HepG2 (cell line): ENCODE results near the gene MYH7B. TPM values are rescaled to one million over a fixed set of nuclear protein-coding genes. Genes with fewer than 3 reads are reported as not detected.

Experiments used
- ATAC-seq: fragments of 200-7000 bp; cut with Tn5 transposase; 3 replicates; pipeline ENCODE4 v1.9.1; 2020; ENCODE audit warnings: mild to moderate bottlenecking, moderate library complexity
- BruUV-seq: library from RNA; stranded (reverse); fragments of 400-500 nt; replicated peaks from 2 replicates; lab custom pipeline; 2021; lab: Mats Ljungman, UMichigan
- CTCF ChIA-PET: fragments of 300-600 bp; formaldehyde crosslinking; extraction: SDS; loops from one replicate; lab custom pipeline; 2021; ENCODE audit warnings: low total read pairs, inconsistent platforms, low intra/inter-chr PET ratio; lab: Yijun Ruan, JAX
- POLR2A ChIA-PET: fragments of 350-600 bp; sonication (Branson Sonifier 250); formaldehyde crosslinking; loops from one replicate; lab custom pipeline; 2020; ENCODE audit warnings: antibody characterized with exemption, inconsistent platforms; lab: Yijun Ruan, JAX
- DNase-seq: peaks from one replicate; pipeline ENCODE4 v3.0.0-alpha.2; 2015; ENCODE audit warnings: low spot score
- FAIRE-seq: peaks from 3 replicates; lab custom pipeline; 2011; peaks lifted over from hg19 to GRCh38; lab: Jason Lieb, UNC
- H2AFZ ChIP-seq: one replicate; pipeline ENCODE4 v1.6.1; 2011; ENCODE audit warnings: low read length, inconsistent platforms
- H3K27ac ChIP-seq: fragments of 300-600 bp; 3 replicates; pipeline ENCODE4 v1.8.0; 2011; ENCODE audit warnings: mixed run types, mild to moderate bottlenecking, mixed read lengths, low read length, inconsistent platforms; ENCODE audit not compliant: insufficient read depth; ENCODE audit errors: extremely low read length
- H3K27me3 ChIP-seq, 2 experiments: fragments of 200-600 bp in 1 of 2; 2 replicates in 1 of 2; 3 replicates in 1 of 2; pipeline versions ENCODE4 v1.6.0 to v1.8.0; 2011; ENCODE audit warnings: low read length in 2 of 2, mild to moderate bottlenecking in 2 of 2, moderate library complexity in 2 of 2, inconsistent platforms in 1 of 2; ENCODE audit not compliant: insufficient read depth in 2 of 2, control insufficient read depth in 1 of 2
- H3K36me3 ChIP-seq, 2 experiments: fragments of 200-600 bp in 1 of 2; replicated peaks in 1 of 2; 2 replicates in 1 of 2; 3 replicates in 1 of 2; pipeline versions ENCODE4 v1.5.1 to v1.8.0; 2011; ENCODE audit warnings: low read length in 2 of 2, inconsistent platforms in 1 of 2; ENCODE audit not compliant: insufficient read depth in 2 of 2, control insufficient read depth in 1 of 2
- H3K4me1 ChIP-seq: 2 replicates; pipeline ENCODE4 v1.5.1; 2012; ENCODE audit warnings: low read length, inconsistent platforms; ENCODE audit not compliant: insufficient read depth
- H3K4me2 ChIP-seq: 2 replicates; pipeline ENCODE4 v1.6.0; 2011; ENCODE audit warnings: low read depth, low read length, inconsistent platforms
- H3K4me3 ChIP-seq, 3 experiments: fragments of 200-600 bp in 1 of 3; sonication (generic), shearing (Covaris generic) in 1 of 3; replicated peaks in 1 of 3; 2 replicates each; pipeline ENCODE4 v1.5.1; 2011 to 2016; ENCODE audit warnings: low read length in 3 of 3, inconsistent platforms in 2 of 3, low read depth in 2 of 3, mild to moderate bottlenecking in 2 of 3, control low read depth in 1 of 3, mixed read lengths in 1 of 3; ENCODE audit not compliant: insufficient read depth in 1 of 3
- H3K79me2 ChIP-seq: one replicate; pipeline ENCODE4 v1.6.1; 2011; ENCODE audit warnings: low read length, inconsistent platforms; ENCODE audit not compliant: insufficient read depth
- H3K9ac ChIP-seq: 2 replicates; pipeline ENCODE4 v1.6.0; 2011; ENCODE audit warnings: mild to moderate bottlenecking, low read depth, low read length, inconsistent platforms; ENCODE audit not compliant: insufficient read depth
- H3K9me3 ChIP-seq: 2 replicates; pipeline ENCODE4 v1.5.1; 2012; ENCODE audit warnings: mild to moderate bottlenecking, low read length
- H4K20me1 ChIP-seq: 2 replicates; pipeline ENCODE4 v1.6.0; 2011; ENCODE audit warnings: inconsistent platforms, mild to moderate bottlenecking, low read length, moderate library complexity; ENCODE audit not compliant: insufficient read depth
- AGO2 ChIP-seq: fragments of 200-400 bp; formaldehyde crosslinking; optimal IDR thresholded peaks from 2 replicates; pipeline ENCODE3; 2017; ENCODE audit warnings: mild to moderate bottlenecking, low read depth, low read length, moderate library complexity
- ATM ChIP-seq: fragments of 450-650 bp; IDR thresholded peaks from 2 replicates; pipeline ENCODE4 v1.7.1; 2017; ENCODE audit warnings: mild to moderate bottlenecking, borderline replicate concordance
- CSRNP1 ChIP-seq: sonication (generic); formaldehyde crosslinking; IDR thresholded peaks from 2 replicates; pipeline ENCODE4 v1.8.1; 2023; ENCODE audit warnings: mild to moderate bottlenecking, missing genetic modification reagents
- HOXA3 ChIP-seq: sonication (generic); formaldehyde crosslinking; IDR thresholded peaks from 2 replicates; pipeline ENCODE4 v1.5.0; 2020; ENCODE audit warnings: missing genetic modification reagents
- ZNF274 ChIP-seq: sonication (generic); formaldehyde crosslinking; IDR thresholded peaks from 2 replicates; pipeline ENCODE4 v1.5.1; 2020; ENCODE audit warnings: mild to moderate bottlenecking, missing genetic modification reagents
- ZNF510 ChIP-seq: sonication (generic); formaldehyde crosslinking; IDR thresholded peaks from 2 replicates; pipeline ENCODE4 v1.4.0; 2020; ENCODE audit warnings: low read depth, mild to moderate bottlenecking, missing genetic modification reagents
- ZNF552 ChIP-seq: sonication (generic); formaldehyde crosslinking; IDR thresholded peaks from 2 replicates; pipeline ENCODE4 v1.9.0; 2022; ENCODE audit warnings: missing genetic modification reagents, mild to moderate bottlenecking, borderline replicate concordance
- ZNF558 ChIP-seq: sonication (generic); formaldehyde crosslinking; IDR thresholded peaks from 2 replicates; pipeline ENCODE4 v1.9.0; 2022; ENCODE audit warnings: mild to moderate bottlenecking, missing genetic modification reagents, borderline replicate concordance
- WGBS: methylation state at CpG from one replicate; pipeline ENCODE4 v1.1.6; 2017; ENCODE audit warnings: low lambda C conversion rate; 5-methylcytosine and 5-hydroxymethylcytosine counted together
- in situ Hi-C: cut with HindIII; loops from 2 replicates; pipeline ENCODE4 v1.10.0; 2017; ENCODE audit warnings: low pct_unique_long_range_greater_than_20kb; ENCODE audit not compliant: extremely low pct_ligation_motif_present
- intact Hi-C: fragments of 100-400 bp; cut with micrococcal nuclease; formaldehyde crosslinking; loops from one replicate; pipeline ENCODE4 v1.10.0; 2022; ENCODE audit not compliant: unreplicated experiment
- polyA plus RNA-seq, 8 experiments: library from polyadenylated mRNA; depleted of rRNA in 3 of 8; stranded (reverse) in 7 of 8; unstranded in 1 of 8; fragments of >200 nt; fragmentation: Illumina TruSeq in 4 of 8; extraction: Trizol in 4 of 8; gene quantifications; 2 replicates each; pipeline versions ENCODE4 v1.2.1 to v1.2.3, GENCODE V29; 2011 to 2016; ENCODE audit warnings: low read depth in 4 of 8, missing spikeins in 1 of 8, mixed read lengths in 1 of 8; ENCODE audit not compliant: insufficient read depth in 1 of 8
- total RNA-seq, 5 experiments: library from RNA; depleted of rRNA; stranded (reverse); fragments of >200 nt; fragmentation: Illumina TruSeq; extraction: Trizol; gene quantifications; 2 replicates each; pipeline ENCODE4 v1.2.3, GENCODE V29; 2016; ENCODE audit warnings: low read depth in 1 of 5
- TF ChIP-seq, protein P1 (sequence below), 2 experiments: fragments of 450-650 bp in 1 of 2; sonication (generic) in 1 of 2; formaldehyde crosslinking in 1 of 2; IDR thresholded peaks; 2 replicates each; pipeline versions ENCODE4 v1.6.1 to v1.8.0; 2016 to 2022; ENCODE audit warnings: antibody characterized with exemption in 1 of 2, mild to moderate bottlenecking in 1 of 2, missing genetic modification reagents in 1 of 2
- TF ChIP-seq, protein P2 (sequence below): sonication (generic); formaldehyde crosslinking; IDR thresholded peaks from 2 replicates; pipeline ENCODE4 v1.5.0; 2020; ENCODE audit warnings: missing genetic modification reagents

Gene MYH7B
- total and polyA plus RNA-seq, 2 of the 13 experiments (the other 11 are each of a cell fraction or from before 2014, with no cell fraction given) = 0.05 to 0.20 TPM

- no peak overlapping the region for H2AFZ ChIP-seq
- no peaks in the 10 kb centered on the region for H3K27me3 ChIP-seq
- no peak for DNase-seq
- FAIRE-seq = no peak
- peak overlapping the region; percentile 18; the same call in 1 of the 2 replicates for H3K4me2 ChIP-seq
- intact Hi-C loops = no loop called here
- no peaks in the 10 kb centered on the region for H3K79me2 ChIP-seq
- 95% methylated on average over 22 of the region's 22 CpGs for WGBS
- in situ Hi-C loops = no loop called here
- peak overlapping the region; percentile 29 for H3K27ac ChIP-seq
- H3K36me3 ChIP-seq = peaks cover 10 to 14% of the 10 kb centered on the region in 2 experiments
- ChIA-PET POLR2A (no interaction called here), CTCF (no interaction called here)
- H3K4me1 ChIP-seq = peaks cover 17% of the 10 kb centered on the region
- H3K9me3 ChIP-seq = no peaks in the 10 kb centered on the region
- no peak overlapping the region for H3K4me3 ChIP-seq
- peak; percentile 7 for ATAC-seq
- no peak overlapping the region for H3K9ac ChIP-seq
- no TSS peak for BruUV-seq
- H4K20me1 ChIP-seq = no peaks in the 10 kb centered on the region
- TF ChIP-seq CSRNP1 (CRISPR knock-in tag) (0 out of 2 replicates have a peak, but pooled peaks have one; percentile 14), ZNF274 (CRISPR knock-in tag) (peak; percentile 56; the same call in 1 of the 2 replicates), ZNF552 (CRISPR knock-in tag) (0 out of 2 replicates have a peak, but pooled peaks have one; percentile 46), AGO2 (peak; percentile 89), ATM (no peak), ZNF558 (no peak), HOXA3 (0 out of 2 replicates have a peak, but pooled peaks have one; percentile 5), ZNF510 (no peak)
- TF ChIP-seq, protein P1, sequence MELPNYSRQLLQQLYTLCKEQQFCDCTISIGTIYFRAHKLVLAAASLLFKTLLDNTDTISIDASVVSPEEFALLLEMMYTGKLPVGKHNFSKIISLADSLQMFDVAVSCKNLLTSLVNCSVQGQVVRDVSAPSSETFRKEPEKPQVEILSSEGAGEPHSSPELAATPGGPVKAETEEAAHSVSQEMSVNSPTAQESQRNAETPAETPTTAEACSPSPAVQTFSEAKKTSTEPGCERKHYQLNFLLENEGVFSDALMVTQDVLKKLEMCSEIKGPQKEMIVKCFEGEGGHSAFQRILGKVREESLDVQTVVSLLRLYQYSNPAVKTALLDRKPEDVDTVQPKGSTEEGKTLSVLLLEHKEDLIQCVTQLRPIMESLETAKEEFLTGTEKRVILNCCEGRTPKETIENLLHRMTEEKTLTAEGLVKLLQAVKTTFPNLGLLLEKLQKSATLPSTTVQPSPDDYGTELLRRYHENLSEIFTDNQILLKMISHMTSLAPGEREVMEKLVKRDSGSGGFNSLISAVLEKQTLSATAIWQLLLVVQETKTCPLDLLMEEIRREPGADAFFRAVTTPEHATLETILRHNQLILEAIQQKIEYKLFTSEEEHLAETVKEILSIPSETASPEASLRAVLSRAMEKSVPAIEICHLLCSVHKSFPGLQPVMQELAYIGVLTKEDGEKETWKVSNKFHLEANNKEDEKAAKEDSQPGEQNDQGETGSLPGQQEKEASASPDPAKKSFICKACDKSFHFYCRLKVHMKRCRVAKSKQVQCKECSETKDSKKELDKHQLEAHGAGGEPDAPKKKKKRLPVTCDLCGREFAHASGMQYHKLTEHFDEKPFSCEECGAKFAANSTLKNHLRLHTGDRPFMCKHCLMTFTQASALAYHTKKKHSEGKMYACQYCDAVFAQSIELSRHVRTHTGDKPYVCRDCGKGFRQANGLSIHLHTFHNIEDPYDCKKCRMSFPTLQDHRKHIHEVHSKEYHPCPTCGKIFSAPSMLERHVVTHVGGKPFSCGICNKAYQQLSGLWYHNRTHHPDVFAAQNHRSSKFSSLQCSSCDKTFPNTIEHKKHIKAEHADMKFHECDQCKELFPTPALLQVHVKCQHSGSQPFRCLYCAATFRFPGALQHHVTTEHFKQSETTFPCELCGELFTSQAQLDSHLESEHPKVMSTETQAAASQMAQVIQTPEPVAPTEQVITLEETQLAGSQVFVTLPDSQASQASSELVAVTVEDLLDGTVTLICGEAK (IDR thresholded peaks at IDR 0.05) = no peak
- TF ChIP-seq, protein P1 (CRISPR knock-in tag; IDR thresholded peaks at IDR 0.05) = peak; percentile 59; the same call in 1 of the 2 replicates
- TF ChIP-seq, protein P2, sequence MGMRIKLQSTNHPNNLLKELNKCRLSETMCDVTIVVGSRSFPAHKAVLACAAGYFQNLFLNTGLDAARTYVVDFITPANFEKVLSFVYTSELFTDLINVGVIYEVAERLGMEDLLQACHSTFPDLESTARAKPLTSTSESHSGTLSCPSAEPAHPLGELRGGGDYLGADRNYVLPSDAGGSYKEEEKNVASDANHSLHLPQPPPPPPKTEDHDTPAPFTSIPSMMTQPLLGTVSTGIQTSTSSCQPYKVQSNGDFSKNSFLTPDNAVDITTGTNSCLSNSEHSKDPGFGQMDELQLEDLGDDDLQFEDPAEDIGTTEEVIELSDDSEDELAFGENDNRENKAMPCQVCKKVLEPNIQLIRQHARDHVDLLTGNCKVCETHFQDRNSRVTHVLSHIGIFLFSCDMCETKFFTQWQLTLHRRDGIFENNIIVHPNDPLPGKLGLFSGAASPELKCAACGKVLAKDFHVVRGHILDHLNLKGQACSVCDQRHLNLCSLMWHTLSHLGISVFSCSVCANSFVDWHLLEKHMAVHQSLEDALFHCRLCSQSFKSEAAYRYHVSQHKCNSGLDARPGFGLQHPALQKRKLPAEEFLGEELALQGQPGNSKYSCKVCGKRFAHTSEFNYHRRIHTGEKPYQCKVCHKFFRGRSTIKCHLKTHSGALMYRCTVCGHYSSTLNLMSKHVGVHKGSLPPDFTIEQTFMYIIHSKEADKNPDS = no peak
Measured at GRCh38 chr20:34993941-34994508, 38.4 kb downstream of the MYH7B start.
